Stimulated activated CD4-positive, alpha-beta T cell treated with anti-CD3 and anti-CD28 coated beads, Interleukin-4, amount 100 ng/mL, for 48 hours (primary cell): ENCODE data around the gene RTF1.
"Not testable (repeated sequence)": the region's sequence is repeated elsewhere in the genome, so short reads cannot be mapped to it uniquely, and the experiment has no call there.

Experiments
- DNase-seq, 2 donors: peaks; one replicate each; pipeline ENCODE4 v3.0.0-alpha.2; 2020; ENCODE audit warnings: low read depth in 2 of 2

The RTF1 gene

GRCh38 chr15:41437448-41437847, 20.6 kb downstream of the RTF1 start:
- DNase-seq: no peak

GRCh38 chr15:41438206-41438605, 21.3 kb downstream of the RTF1 start:
- no peak for DNase-seq

GRCh38 chr15:41438745-41439144, 21.9 kb downstream of the RTF1 start:
- not testable (repeated sequence) for DNase-seq

- no peak for DNase-seq
Observed at GRCh38 chr15:41443275-41443674, 26.4 kb downstream of the RTF1 start.

- DNase-seq: no peak
Observed at GRCh38 chr15:41445399-41445798, 28.5 kb downstream of the RTF1 start.

- DNase-seq: no peak
Observed at GRCh38 chr15:41462084-41462795, 45.3 kb downstream of the RTF1 start.

GRCh38 chr15:41464889-41465580, 48.1 kb downstream of the RTF1 start:
- no peak for DNase-seq

- no peak for DNase-seq
Observed at GRCh38 chr15:41465822-41466421, 49.0 kb downstream of the RTF1 start.

- DNase-seq: no peak
Observed at GRCh38 chr15:41466711-41467110, 49.8 kb downstream of the RTF1 start.

- DNase-seq: not testable (repeated sequence)
Observed at GRCh38 chr15:41469644-41470043, 52.7 kb downstream of the RTF1 start.

- DNase-seq: no peak
Observed at GRCh38 chr15:41473418-41473817, 56.5 kb downstream of the RTF1 start.

GRCh38 chr15:41474436-41474835, 57.5 kb downstream of the RTF1 start:
- no peak for DNase-seq

- DNase-seq: no peak
Observed at GRCh38 chr15:41474941-41475340, 58.0 kb downstream of the RTF1 start.

GRCh38 chr15:41476416-41477048, 59.6 kb downstream of the RTF1 start:
- DNase-seq: no peak

GRCh38 chr15:41480396-41481140, 63.7 kb downstream of the RTF1 start:
- DNase-seq: no peak

GRCh38 chr15:41482110-41482877, 65.4 kb downstream of the RTF1 start:
- no peak for DNase-seq

GRCh38 chr15:41483115-41483514, 66.2 kb downstream of the RTF1 start:
- no peak for DNase-seq

GRCh38 chr15:41483519-41483918, 66.6 kb downstream of the RTF1 start:
- DNase-seq: no peak

GRCh38 chr15:41484937-41485625, 68.2 kb downstream of the RTF1 start:
- no peak for DNase-seq

- no peak for DNase-seq
Observed at GRCh38 chr15:41486286-41486685, 69.4 kb downstream of the RTF1 start.
